Endodermal cell (in vitro differentiated cells): ENCODE data around the gene DEGS2. TPM values are rescaled to one million over a fixed set of nuclear protein-coding genes. Genes with fewer than 3 reads are reported as not detected.

Experiments
- DNase-seq: peaks from one replicate; pipeline ENCODE4 v3.0.0-alpha.2; 2017
- H3K27ac ChIP-seq: 2 replicates; pipeline ENCODE4 v1.5.1; 2013; ENCODE audit warnings: mild to moderate bottlenecking, low read depth, low read length, moderate library complexity
- H3K27me3 ChIP-seq: 2 replicates; pipeline ENCODE4 v1.6.1; 2013; ENCODE audit warnings: mild to moderate bottlenecking, low read length, moderate library complexity; ENCODE audit not compliant: insufficient read depth, control insufficient read depth, poor library complexity, severe bottlenecking
- H3K36me3 ChIP-seq: 2 replicates; pipeline ENCODE4 v1.7.0; 2013; ENCODE audit warnings: mild to moderate bottlenecking, low read length, moderate library complexity; ENCODE audit not compliant: control insufficient read depth, insufficient read depth
- H3K4me1 ChIP-seq: one replicate; pipeline ENCODE4 v1.7.0; 2013; ENCODE audit warnings: low read length; ENCODE audit not compliant: control insufficient read depth, insufficient read depth
- H3K4me3 ChIP-seq: 2 replicates; pipeline ENCODE4 v1.5.1; 2013; ENCODE audit warnings: mild to moderate bottlenecking, low read length, moderate library complexity
- H3K9ac ChIP-seq: 2 replicates; pipeline ENCODE4 v1.6.1; 2013; ENCODE audit warnings: mild to moderate bottlenecking, low read length, moderate library complexity; ENCODE audit not compliant: poor library complexity, severe bottlenecking; ENCODE audit errors: extremely low read depth
- H3K9me3 ChIP-seq: 2 replicates; pipeline ENCODE4 v1.6.1; 2013; ENCODE audit warnings: mild to moderate bottlenecking, low read length, moderate library complexity; ENCODE audit not compliant: control insufficient read depth
- H3K27ac Mint-ChIP-seq: 2 replicates; pipeline ENCODE4 v1.8.0; 2020; ENCODE audit warnings: mixed read lengths
- H3K27me3 Mint-ChIP-seq: 2 replicates; pipeline ENCODE4 v1.8.0; 2021; ENCODE audit warnings: mild to moderate bottlenecking, mixed read lengths; ENCODE audit not compliant: insufficient read depth
- H3K36me3 Mint-ChIP-seq: 2 replicates; pipeline ENCODE4 v1.8.0; 2020; ENCODE audit warnings: low read depth, mixed read lengths
- H3K4me1 Mint-ChIP-seq: 2 replicates; pipeline ENCODE4 v1.8.0; 2020; ENCODE audit warnings: mixed read lengths
- H3K4me3 Mint-ChIP-seq: 2 replicates; pipeline ENCODE4 v1.8.0; 2020; ENCODE audit warnings: mild to moderate bottlenecking, moderate library complexity, mixed read lengths
- H3K9me3 Mint-ChIP-seq: 2 replicates; pipeline ENCODE4 v1.8.0; 2020; ENCODE audit warnings: mild to moderate bottlenecking, mixed read lengths
- CTCF ChIP-seq: fragments of 200-600 bp; sonication (generic); conservative IDR thresholded peaks from 2 replicates; pipeline ENCODE4 v1.5.0; 2021; ENCODE audit warnings: antibody characterized with exemption, mild to moderate bottlenecking
- WGBS, 2 experiments: methylation state at CpG; one replicate each; pipeline versions ENCODE4 v1.1.5 to v1.1.7; 2013; ENCODE audit warnings: missing lambda C conversion rate in 2 of 2, mixed read lengths in 1 of 2; ENCODE audit not compliant: insufficient coverage in 1 of 2, insufficient read length in 1 of 2; 5-methylcytosine and 5-hydroxymethylcytosine counted together
- total RNA-seq, 2 donors: library from RNA; stranded (reverse); fragmentation: NEBNext Ultra II Directional in 1 of 2; extraction: Animal tissue kit (Norgen Biotek cat#: 25700) in 1 of 2; gene quantifications; 2 replicates in 1 of 2; 3 replicates in 1 of 2; pipeline ENCODE4 v1.2.1, GENCODE V29; 2021

Gene DEGS2
- total RNA-seq, 2 donors from 2014 or later = 0.18 to 0.24 TPM

GRCh38 chr14:100203962-100204834 lies 44.8 kb upstream of the DEGS2 start:
- H3K36me3 Mint-ChIP-seq = peaks cover 15% of the 10 kb centered on the region
- peaks cover 4% of the 10 kb centered on the region for H3K4me1 Mint-ChIP-seq
- no peak for TF ChIP-seq CTCF
- no peak for DNase-seq
- Histone ChIP-seq H3K4me1 (no peaks in the 10 kb centered on the region), H3K4me3 (no peak overlapping the region), H3K36me3 (no peaks in the 10 kb centered on the region), H3K9ac (no peak overlapping the region), H3K27me3 (no peaks in the 10 kb centered on the region), H3K9me3 (no peaks in the 10 kb centered on the region), H3K27ac (no peak overlapping the region)
- peaks cover 8% of the 10 kb centered on the region for H3K9me3 Mint-ChIP-seq
- no peaks in the 10 kb centered on the region for H3K27me3 Mint-ChIP-seq
- 90 to 92% methylated on average over 3 to 4 of the region's 4 CpGs for WGBS, 2 experiments
- no peak overlapping the region for H3K4me3 Mint-ChIP-seq
- no peak overlapping the region for H3K27ac Mint-ChIP-seq

DNA sequence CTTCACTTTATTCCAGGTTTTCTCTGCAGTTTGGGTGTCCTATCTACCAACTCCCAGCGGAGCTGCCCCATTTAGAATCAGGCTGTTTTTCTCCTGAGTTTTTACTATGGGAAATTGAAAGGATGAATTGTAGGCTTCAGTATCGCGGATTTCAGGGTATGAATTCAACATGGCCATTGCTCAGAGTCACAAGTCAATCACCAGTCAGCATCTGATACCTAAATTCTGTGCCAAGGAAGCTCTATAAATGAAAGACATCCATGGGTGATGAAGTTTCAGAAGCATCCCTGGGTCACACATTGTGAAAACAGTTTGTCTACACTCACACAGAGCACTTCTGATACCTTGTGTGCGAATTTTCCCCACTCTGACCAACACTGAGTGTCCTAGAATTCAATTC lies 43.7 kb upstream of the DEGS2 start:
- no peak overlapping the region for H3K9ac ChIP-seq
- no peaks in the 10 kb centered on the region for H3K27me3 ChIP-seq
- Mint-ChIP-seq H3K36me3 (peaks cover 15% of the 10 kb centered on the region), H3K9me3 (peaks cover 5% of the 10 kb centered on the region), H3K4me3 (no peak overlapping the region), H3K27ac (no peak overlapping the region), H3K27me3 (no peaks in the 10 kb centered on the region), H3K4me1 (peaks cover 4% of the 10 kb centered on the region)
- no peaks in the 10 kb centered on the region for H3K9me3 ChIP-seq
- no peak for DNase-seq
- no peak overlapping the region for H3K4me3 ChIP-seq
- no peaks in the 10 kb centered on the region for H3K4me1 ChIP-seq
- 79 to 83% methylated on average over 4 of the region's 4 CpGs for WGBS, 2 experiments
- H3K27ac ChIP-seq = no peak overlapping the region
- H3K36me3 ChIP-seq = no peaks in the 10 kb centered on the region
- TF ChIP-seq CTCF = no peak

DNA sequence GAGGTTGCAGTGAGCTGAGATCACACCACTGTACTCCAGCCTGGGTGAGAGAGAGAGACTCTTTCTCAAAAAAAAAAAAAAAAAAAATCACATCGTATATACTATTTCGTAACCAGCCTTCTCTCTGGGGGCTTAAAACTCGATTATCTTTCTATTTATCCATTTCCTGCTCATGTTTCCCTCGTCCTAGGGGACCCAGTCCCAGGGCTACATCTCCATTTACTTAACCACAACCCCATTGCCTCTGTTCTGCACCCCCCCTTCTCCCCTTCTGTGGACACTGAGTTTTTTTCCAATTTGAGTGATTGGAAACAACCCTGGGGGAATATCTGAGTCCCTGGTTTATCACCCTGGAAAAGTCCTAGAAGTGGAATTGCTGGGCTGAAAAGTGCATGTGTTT lies 43.3 kb upstream of the DEGS2 start:
- Histone ChIP-seq H3K9me3 (no peaks in the 10 kb centered on the region), H3K9ac (no peak overlapping the region), H3K4me3 (no peak overlapping the region), H3K36me3 (no peaks in the 10 kb centered on the region), H3K27ac (no peak overlapping the region), H3K27me3 (no peaks in the 10 kb centered on the region), H3K4me1 (no peaks in the 10 kb centered on the region)
- no peaks in the 10 kb centered on the region for H3K27me3 Mint-ChIP-seq
- 90 to 91% methylated on average over 4 of the region's 4 CpGs for WGBS, 2 experiments
- no peak overlapping the region for H3K27ac Mint-ChIP-seq
- H3K4me1 Mint-ChIP-seq = peaks cover 4% of the 10 kb centered on the region
- no peak for TF ChIP-seq CTCF
- peaks cover 14% of the 10 kb centered on the region for H3K36me3 Mint-ChIP-seq
- H3K9me3 Mint-ChIP-seq = peaks cover 4% of the 10 kb centered on the region
- no peak overlapping the region for H3K4me3 Mint-ChIP-seq
- no peak for DNase-seq
